ENCODE measurements around the gene RAB5B.
"Not testable (repeated sequence)": the region's sequence is repeated elsewhere in the genome, so short reads cannot be mapped to it uniquely, and the experiment has no call there.

Gene RAB5B

GRCh38 chr12:55942055-55942454 is 31.8 kb upstream of the RAB5B start:
- no peak for DNase-seq

GRCh38 chr12:55942577-55943136 is 31.2 kb upstream of the RAB5B start:
- DNase-seq, result no peak

DNA sequence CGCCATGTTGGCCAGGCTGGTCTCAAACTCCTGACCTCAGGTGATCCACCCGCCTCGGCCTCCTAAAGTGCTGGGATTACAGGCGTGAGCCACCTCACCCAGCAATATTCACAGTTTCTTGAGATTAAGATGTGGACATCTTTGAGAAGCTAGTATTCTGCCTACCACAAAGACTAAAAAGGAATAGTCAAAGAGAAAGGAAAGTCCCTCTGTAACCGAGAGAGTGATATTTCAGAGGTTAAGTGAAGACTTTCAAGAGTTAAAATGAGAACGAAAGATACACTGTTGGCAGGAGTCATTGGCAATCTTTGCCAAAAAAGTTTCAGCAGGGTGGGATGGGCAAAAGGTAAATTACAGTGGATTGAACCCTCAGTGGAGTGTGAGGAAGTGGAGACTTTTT is 27.3 kb upstream of the RAB5B start:
- no peak for DNase-seq

GRCh38 chr12:55955344-55955743 is 18.5 kb upstream of the RAB5B start:
- DNase-seq, result no peak

DNA sequence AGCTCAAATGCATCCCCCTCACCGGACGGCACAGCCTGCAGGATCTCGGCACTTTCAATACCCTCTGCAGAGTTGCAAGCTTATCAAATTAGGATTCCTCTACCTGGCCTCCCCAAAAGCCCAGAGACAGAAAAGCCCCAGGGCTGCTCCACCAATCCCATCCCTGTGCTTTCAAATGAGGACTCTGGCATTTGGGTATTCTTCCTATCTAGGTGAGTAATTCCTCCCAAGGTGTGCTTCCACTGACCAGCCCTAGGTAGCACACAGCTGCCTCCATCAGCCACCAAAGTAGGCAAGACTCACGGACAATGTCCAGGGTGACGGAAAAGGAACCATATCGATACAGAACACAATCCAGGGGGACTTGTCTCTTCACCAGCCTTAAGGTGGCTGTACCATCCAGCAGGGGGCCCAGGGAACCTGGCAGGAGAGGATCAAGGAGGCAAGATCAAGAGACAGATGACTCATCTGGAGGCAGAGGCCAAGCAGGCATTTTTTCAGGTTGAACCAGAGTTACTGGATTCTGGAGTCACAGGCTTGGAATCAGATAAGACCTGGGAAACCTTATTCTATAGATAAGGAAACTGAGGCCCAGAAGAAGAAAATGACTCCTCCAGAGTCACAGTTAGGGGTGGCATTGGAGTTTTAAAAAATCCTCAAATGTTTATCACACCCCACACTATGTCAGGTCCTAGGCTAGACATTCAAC is 17.9 kb upstream of the RAB5B start:
- no peak for DNase-seq

- no peak for DNase-seq
Measured at GRCh38 chr12:55957106-55957859, 16.6 kb upstream of the RAB5B start.

- no peak for DNase-seq
Measured at GRCh38 chr12:55963760-55964159, 10.1 kb upstream of the RAB5B start.

- peak; percentile 54 for DNase-seq
Measured at GRCh38 chr12:55965240-55965639, 8.6 kb upstream of the RAB5B start.

GRCh38 chr12:55965941-55966407 is 7.9 kb upstream of the RAB5B start, which contains the start of gene PMEL:
TSS of gene PMEL (minus strand) at chr12:55966042. CDS start at chr12:55966011, 31 bp downstream.
- DNase-seq, result no peak

DNA sequence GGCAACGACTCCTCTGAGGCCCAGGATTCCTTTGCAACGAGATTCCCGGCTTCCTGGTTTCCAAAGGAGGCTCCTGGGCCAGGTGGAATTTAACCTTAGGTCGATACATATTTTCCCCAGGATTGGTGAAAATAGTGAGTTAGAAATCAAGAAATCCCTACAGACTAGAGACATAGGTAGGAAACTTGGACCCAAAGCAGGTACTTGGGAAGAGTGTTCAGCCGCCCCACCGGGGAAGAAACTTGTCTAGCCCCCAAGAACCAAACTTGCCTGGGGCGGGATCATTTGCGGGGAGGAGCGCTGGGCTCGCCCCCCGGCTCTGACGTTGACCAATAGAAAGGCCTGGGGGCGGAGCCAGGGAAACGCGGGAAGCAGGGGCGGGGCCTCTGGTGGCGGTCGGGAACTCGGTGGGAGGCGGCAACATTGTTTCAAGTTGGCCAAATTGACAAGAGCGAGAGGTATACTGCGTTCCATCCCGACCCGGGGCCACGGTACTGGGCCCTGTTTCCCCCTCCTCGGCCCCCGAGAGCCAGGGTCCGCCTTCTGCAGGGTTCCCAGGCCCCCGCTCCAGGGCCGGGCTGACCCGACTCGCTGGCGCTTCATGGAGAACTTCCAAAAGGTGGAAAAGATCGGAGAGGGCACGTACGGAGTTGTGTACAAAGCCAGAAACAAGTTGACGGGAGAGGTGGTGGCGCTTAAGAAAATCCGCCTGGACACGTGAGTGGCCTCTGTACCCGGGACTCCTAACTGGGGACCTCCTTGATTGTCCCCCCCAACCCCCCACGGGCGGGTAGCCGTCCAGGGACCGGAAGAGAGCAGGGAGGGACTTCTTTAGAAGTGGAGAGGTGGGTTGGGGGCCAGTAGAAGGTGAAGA is 7.2 kb upstream of the RAB5B start, which contains the start of gene CDK2:
Gene CDK2 (plus strand): TSS at position 423 of the 874 bp plus-strand sequence. CDS start 179 bp downstream, at position 602.
- DNase-seq, result peak; percentile 95

- no peak for DNase-seq
Measured at GRCh38 chr12:55969356-55969755, 4.5 kb upstream of the RAB5B start.

GRCh38 chr12:55970775-55971174 is 3.1 kb upstream of the RAB5B start:
- no peak for DNase-seq

DNA sequence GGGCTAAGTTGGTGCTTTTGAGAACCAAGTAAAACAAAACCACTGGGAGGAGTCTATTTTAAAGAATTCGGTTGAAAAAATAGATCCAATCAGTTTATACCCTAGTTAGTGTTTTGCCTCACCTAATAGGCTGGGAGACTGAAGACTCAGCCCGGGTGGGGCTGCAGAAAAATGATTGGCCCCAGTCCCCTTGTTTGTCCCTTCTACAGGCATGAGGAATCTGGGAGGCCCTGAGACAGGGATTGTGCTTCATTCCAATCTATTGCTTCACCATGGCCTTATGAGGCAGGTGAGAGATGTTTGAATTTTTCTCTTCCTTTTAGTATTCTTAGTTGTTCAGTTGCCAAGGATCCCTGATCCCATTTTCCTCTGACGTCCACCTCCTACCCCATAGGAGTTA is 1.8 kb upstream of the RAB5B start:
- DNase-seq, result no peak

DNA sequence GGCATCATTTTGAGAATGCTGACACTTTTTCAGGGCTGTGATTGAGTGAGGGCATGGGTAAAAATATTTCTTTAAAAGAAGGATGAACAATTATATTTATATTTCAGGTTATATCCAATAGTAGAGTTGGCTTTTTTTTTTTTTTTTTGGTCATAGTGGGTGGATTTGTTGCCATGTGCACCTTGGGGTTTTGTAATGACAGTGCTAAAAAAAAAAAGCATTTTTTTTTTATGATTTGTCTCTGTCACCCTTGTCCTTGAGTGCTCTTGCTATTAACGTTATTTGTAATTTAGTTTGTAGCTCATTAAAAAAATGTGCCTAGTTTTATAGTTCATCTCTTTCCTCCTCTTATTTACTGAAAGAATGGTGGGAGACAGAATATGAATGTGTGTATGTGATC is 1.4 kb upstream of the RAB5B start:
- no peak for DNase-seq

- DNase-seq, result no peak
Measured at GRCh38 chr12:55972911-55973598, 823 bp upstream of the RAB5B start.

DNA sequence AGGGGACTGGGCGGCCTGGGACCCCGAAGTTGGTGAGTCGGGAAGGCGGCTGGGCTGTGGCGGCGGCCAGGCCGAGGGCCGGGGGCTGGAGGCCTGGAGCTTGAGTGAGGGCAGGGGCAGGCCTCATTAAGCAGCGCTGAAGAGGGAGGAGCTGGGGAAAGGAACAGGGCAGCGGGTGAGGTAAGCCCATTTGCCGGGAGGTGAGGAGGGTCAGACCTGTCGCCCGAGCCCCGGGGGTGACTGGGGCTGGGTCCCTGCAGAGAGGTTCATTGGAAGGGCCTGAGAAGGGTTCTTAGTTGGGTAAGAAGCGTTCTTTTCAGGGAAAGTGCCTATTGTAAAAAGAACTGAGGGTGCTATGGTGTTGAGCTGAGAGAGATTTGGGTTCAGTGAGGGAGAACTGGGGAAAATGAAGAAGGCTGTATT is 441 bp downstream of the RAB5B start:
- no peak for DNase-seq

GRCh38 chr12:55978393-55978792 is 4.5 kb downstream of the RAB5B start:
- DNase-seq, result no peak

DNA sequence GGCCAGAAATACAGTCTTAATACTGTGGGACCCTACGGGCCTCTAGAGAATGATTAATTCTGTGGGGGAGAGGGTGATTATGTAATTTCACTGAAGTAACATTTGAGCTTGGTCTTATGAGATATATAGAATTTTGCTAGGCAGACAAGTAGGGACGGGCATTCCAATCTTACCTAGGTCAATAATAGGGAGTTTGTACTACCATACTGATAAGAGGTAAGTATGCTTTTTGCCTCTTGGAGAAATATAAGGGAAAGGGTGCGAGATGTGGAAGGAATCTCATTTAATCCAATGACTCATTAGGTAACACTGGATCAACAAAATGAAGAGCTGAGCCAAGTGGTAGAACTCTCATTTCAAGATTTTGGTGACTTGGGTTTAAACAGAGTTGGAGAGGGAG is 5.2 kb downstream of the RAB5B start:
- DNase-seq, result no peak

DNA sequence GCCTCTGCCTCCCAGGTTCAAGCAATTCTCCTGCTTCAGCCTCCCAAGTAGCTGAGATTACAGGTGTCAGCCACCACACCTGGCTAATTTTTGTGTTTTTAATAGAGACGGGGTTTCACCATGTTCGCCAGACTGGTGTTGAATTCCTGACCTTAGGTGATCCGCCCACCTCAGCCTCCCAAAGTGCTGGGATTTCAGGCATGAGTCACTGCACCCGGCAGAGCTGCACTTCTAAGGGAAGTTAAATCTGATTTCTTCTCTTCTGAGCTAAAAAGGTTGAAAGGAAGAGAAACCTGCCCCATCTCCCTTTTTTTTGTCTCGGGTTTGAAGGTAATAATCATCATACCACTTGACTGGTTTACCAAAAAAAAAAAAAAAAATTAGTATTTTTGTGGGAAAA is 8.0 kb downstream of the RAB5B start:
- not testable (repeated sequence) for DNase-seq

- DNase-seq, result no peak
Measured at GRCh38 chr12:55982319-55982936, 8.6 kb downstream of the RAB5B start.

DNA sequence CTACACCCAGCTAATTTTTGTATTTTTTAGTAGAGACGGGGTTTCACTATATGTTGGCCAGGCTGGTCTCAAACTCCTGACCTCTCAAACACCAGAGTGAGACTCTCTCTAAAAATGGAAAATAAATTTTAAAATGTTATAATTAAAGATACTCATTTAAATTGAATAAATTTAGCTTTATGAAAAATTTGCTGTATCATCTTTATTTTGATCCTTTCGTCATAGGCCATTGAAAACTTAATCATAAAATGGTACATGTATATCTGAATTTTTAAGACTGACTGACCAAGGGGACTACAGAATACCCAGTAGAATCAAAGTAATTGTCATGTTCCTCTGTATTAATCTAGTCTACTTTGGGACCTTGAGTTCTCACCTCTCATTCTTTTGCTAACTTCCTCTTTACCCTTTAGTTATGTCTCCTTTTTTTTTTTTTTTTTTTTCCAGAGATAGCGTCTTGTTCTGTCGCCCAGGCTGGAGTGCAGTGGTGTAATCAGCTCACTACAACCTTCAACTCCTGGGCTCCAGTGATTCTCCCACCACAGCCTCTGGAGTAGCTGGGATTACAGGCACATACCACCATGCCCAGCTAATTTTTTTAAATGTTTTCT is 9.5 kb downstream of the RAB5B start:
- DNase-seq, result no peak

All from eye (tissue), 1 donor.